ENCODE data around the gene SMG6.
"Not testable (repeated sequence)": the region's sequence is repeated elsewhere in the genome, so short reads cannot be mapped to it uniquely, and the experiment has no call there.

GRCh38 chr17:2316916-2317205 is 13.3 kb upstream of the SMG6 start:
- not testable (repeated sequence) for TF ChIP-seq CTCF, POLR2A (IDR thresholded peaks at IDR 0.05)

All from esophagus squamous epithelium (tissue), 4 donors.